IPS DF 6.9 (cell line): ENCODE measurements around the gene MEOX2.

ENCODE experiments used
- DNase-seq: peaks from one replicate; pipeline ENCODE4 v3.0.0-alpha.2; 2013; ENCODE audit warnings: low read depth, low spot score
- H3K27ac ChIP-seq: one replicate; pipeline ENCODE4 v1.5.1; 2013; ENCODE audit warnings: low read length, control low read depth
- H3K27me3 ChIP-seq: 2 replicates; pipeline ENCODE4 v1.6.1; 2013; ENCODE audit warnings: mild to moderate bottlenecking, low read length; ENCODE audit not compliant: control insufficient read depth, insufficient read depth
- H3K36me3 ChIP-seq: 2 replicates; pipeline ENCODE4 v1.6.1; 2013; ENCODE audit warnings: low read length; ENCODE audit not compliant: control insufficient read depth, insufficient read depth
- H3K4me1 ChIP-seq: 2 replicates; pipeline ENCODE4 v1.6.1; 2013; ENCODE audit warnings: low read length; ENCODE audit not compliant: control insufficient read depth, insufficient read depth
- H3K4me3 ChIP-seq: 2 replicates; pipeline ENCODE4 v1.5.1; 2013; ENCODE audit warnings: mild to moderate bottlenecking, low read length
- H3K9me3 ChIP-seq: 2 replicates; pipeline ENCODE4 v1.6.1; 2013; ENCODE audit warnings: low read length, inconsistent platforms; ENCODE audit not compliant: control insufficient read depth, insufficient read depth
- WGBS: extraction: QIAGEN DNeasy Blood & Tissue Kit; methylation state at CpG from one replicate; pipeline ENCODE4 v1.1.7; 2013; ENCODE audit warnings: mixed read lengths, missing lambda C conversion rate; ENCODE audit not compliant: insufficient read length, insufficient coverage; 5-methylcytosine and 5-hydroxymethylcytosine counted together

MEOX2 gene

GRCh38 chr7:15652776-15653290 lies 33.6 kb downstream of the MEOX2 start:
- Histone ChIP-seq H3K27ac (no peak overlapping the region), H3K4me1 (no peaks in the 10 kb centered on the region), H3K36me3 (no peaks in the 10 kb centered on the region), H3K27me3 (no peaks in the 10 kb centered on the region), H3K4me3 (no peak overlapping the region), H3K9me3 (no peaks in the 10 kb centered on the region)
- no CpG with 5 or more reads among the region's 2 CpGs for WGBS
- no peak for DNase-seq

- WGBS = no CpG with 5 or more reads among the region's 1 CpG
- DNase-seq = no peak
- Histone ChIP-seq H3K36me3 (no peaks in the 10 kb centered on the region), H3K4me3 (no peak overlapping the region), H3K27ac (no peak overlapping the region), H3K27me3 (no peaks in the 10 kb centered on the region), H3K4me1 (no peaks in the 10 kb centered on the region), H3K9me3 (no peaks in the 10 kb centered on the region)
Measured at GRCh38 chr7:15651693-15652092, 34.8 kb downstream of the MEOX2 start.

DNA sequence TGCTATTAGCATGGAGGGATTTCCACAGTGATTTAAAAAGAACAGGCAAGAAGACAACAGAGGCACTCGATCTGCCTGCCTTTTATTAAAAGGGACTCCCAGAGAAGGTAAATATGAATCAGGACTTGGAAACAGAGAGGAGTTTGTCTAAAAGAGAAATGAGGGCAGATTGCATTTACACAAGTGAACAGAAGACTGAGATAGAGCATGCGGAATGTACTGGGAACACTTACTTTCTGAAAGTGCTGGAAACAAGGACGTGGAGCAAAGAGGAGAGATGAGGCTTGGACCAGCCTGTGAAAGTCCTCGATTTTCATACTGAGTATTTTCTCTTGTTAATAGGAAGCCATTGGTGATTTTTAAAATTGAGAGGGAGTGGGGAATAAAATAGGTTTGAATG lies 35.7 kb downstream of the MEOX2 start:
- no peak overlapping the region for H3K27ac ChIP-seq
- no CpG with 5 or more reads among the region's 4 CpGs for WGBS
- no peaks in the 10 kb centered on the region for H3K4me1 ChIP-seq
- no peaks in the 10 kb centered on the region for H3K9me3 ChIP-seq
- no peak overlapping the region for H3K4me3 ChIP-seq
- DNase-seq = no peak
- no peaks in the 10 kb centered on the region for H3K27me3 ChIP-seq
- no peaks in the 10 kb centered on the region for H3K36me3 ChIP-seq

DNA sequence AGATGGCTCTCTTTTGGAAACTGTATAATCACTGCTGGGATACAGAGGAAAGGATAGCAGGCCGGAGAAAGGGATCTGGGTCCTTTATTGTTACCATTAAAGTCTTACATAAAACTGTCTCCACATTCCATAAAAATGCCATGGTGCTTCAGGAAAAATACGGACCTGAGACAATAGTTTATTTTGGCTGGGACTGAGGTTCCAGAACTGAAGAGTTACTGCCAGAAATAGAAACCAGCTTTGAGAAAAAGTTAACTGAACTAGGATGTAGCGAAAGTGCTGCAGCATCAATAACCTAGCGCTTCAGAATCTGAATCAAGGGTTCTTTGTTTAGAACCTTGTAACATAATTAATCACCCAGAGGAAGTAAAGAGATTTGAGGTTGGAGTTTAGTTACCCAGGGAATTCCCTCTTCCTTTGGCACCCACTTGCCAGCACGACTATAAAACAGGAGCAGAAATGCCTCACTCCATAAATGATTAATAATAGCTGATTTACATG lies 38.0 kb downstream of the MEOX2 start:
- no peak overlapping the region for H3K4me3 ChIP-seq
- no peak for DNase-seq
- no peak overlapping the region for H3K27ac ChIP-seq
- H3K9me3 ChIP-seq = no peaks in the 10 kb centered on the region
- no peaks in the 10 kb centered on the region for H3K36me3 ChIP-seq
- no peaks in the 10 kb centered on the region for H3K27me3 ChIP-seq
- WGBS = no CpG with 5 or more reads among the region's 5 CpGs
- no peaks in the 10 kb centered on the region for H3K4me1 ChIP-seq

DNA sequence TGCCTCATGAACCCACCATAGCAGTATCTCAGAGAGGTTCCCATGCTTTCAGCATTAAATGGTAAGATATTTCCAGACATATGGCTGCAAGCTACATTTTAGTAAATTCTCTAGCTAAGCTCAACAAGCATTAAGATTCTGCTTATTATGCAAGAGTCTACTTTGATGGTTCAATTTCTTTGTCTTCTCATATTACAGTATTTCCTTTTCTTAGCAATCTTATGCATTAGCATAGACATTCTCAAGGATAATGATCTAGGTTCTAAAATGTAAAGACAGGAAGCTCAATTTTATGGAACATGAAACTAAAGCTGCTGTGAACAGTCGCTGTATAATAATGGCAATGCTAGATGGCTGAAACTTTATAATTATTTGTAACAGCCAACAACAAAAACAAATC lies 39.2 kb downstream of the MEOX2 start:
- Histone ChIP-seq H3K9me3 (no peaks in the 10 kb centered on the region), H3K27me3 (no peaks in the 10 kb centered on the region; the same call in 1 of the 2 replicates)
- DNase-seq = no peak

DNA sequence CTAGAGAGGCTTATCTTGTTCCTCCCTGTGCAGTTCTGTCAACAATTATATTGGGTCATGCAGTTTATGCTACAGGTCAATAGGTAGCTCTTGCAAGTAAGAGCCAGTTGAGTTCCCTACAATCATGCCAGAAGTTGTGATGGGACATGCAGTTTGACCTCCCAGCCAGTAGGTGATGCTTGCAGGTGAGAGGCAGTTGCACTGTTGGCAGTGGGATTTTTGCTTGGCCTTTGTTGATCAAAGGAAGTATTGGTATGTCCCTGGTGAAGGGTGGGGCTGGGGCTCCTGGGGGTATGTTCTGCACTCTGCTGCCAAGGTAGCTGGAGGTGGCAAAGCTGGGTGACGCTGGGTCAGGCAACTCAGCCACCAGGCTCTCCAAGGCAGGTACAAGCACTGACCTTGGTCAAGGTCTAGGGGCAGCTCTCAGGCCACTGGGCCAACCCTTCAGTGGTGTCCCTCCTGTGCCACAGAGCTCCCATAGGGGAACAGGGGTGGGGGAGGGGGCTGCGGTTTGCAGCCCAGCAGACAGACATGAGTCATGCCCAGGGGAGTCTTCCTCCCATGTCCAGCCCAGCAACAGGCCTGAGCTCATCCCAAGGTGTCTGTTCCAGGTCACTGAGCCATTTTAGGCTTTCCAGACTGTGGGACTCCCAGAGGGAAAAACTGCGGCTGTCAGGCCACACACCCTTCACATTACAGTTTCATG lies 43.3 kb downstream of the MEOX2 start:
- WGBS = no CpG with 5 or more reads among the region's 3 CpGs
- no peaks in the 10 kb centered on the region for H3K4me1 ChIP-seq
- DNase-seq = no peak

More for the DNA sequence above, 39.2 kb downstream of the MEOX2 start:
- no peaks in the 10 kb centered on the region for H3K4me1 ChIP-seq
- WGBS = no CpG with 5 or more reads among the region's 1 CpG
- H3K27ac ChIP-seq = no peak overlapping the region
- no peak overlapping the region for H3K4me3 ChIP-seq
- no peaks in the 10 kb centered on the region for H3K36me3 ChIP-seq

GRCh38 chr7:15628876-15629275 lies 57.6 kb downstream of the MEOX2 start:
- Histone ChIP-seq H3K27ac (no peak overlapping the region), H3K36me3 (no peaks in the 10 kb centered on the region), H3K9me3 (no peaks in the 10 kb centered on the region), H3K4me1 (no peaks in the 10 kb centered on the region), H3K4me3 (no peak overlapping the region), H3K27me3 (no peaks in the 10 kb centered on the region)
- WGBS = no CpG with 5 or more reads among the region's 1 CpG
- no peak for DNase-seq

More for the DNA sequence above, 43.3 kb downstream of the MEOX2 start:
- Histone ChIP-seq H3K27me3 (no peaks in the 10 kb centered on the region; the same call in 1 of the 2 replicates), H3K4me3 (no peak overlapping the region), H3K36me3 (no peaks in the 10 kb centered on the region), H3K27ac (no peak overlapping the region), H3K9me3 (no peaks in the 10 kb centered on the region)

GRCh38 chr7:15626041-15626440 lies 60.4 kb downstream of the MEOX2 start:
- Histone ChIP-seq H3K27me3 (no peaks in the 10 kb centered on the region), H3K9me3 (no peaks in the 10 kb centered on the region), H3K36me3 (no peaks in the 10 kb centered on the region), H3K27ac (no peak overlapping the region), H3K4me1 (no peaks in the 10 kb centered on the region), H3K4me3 (no peak overlapping the region)
- DNase-seq = no peak
- WGBS = no CpG with 5 or more reads among the region's 1 CpG

DNA sequence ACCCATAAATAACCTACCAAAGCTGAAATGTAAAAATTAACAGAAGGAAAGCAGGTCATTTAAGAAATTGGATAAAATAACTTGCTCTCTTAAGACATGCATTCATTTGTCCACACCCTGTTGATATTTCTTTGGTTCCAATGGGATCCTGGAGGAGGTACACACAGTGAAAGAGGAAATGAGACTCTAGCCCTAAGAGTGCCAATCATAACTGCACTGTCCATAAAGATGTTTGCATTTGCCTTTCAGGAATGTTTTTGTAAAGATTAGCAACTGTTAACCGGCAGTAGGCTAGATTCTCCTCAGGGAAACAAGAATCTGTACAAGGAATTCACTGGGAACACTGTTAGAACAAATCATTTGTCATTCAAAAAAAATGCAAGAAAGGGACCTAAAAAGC lies 61.0 kb downstream of the MEOX2 start:
- Histone ChIP-seq H3K27ac (no peak overlapping the region), H3K4me3 (no peak overlapping the region), H3K36me3 (no peaks in the 10 kb centered on the region), H3K4me1 (no peaks in the 10 kb centered on the region), H3K9me3 (no peaks in the 10 kb centered on the region), H3K27me3 (no peaks in the 10 kb centered on the region)
- no peak for DNase-seq
- WGBS = no CpG with 5 or more reads among the region's 1 CpG

- no peaks in the 10 kb centered on the region for H3K4me1 ChIP-seq
- no peak overlapping the region for H3K27ac ChIP-seq
- H3K9me3 ChIP-seq = no peaks in the 10 kb centered on the region
- no peak overlapping the region for H3K4me3 ChIP-seq
- DNase-seq = no peak
- H3K36me3 ChIP-seq = no peaks in the 10 kb centered on the region
- no CpG with 5 or more reads among the region's 2 CpGs for WGBS
- no peaks in the 10 kb centered on the region for H3K27me3 ChIP-seq
Measured at GRCh38 chr7:15621468-15621867, 65.0 kb downstream of the MEOX2 start.
